Measurements from ENCODE around the gene ALX3. TPM values are rescaled to one million over a fixed set of nuclear protein-coding genes. Genes with fewer than 3 reads are reported as not detected.

Gene ALX3
- total and polyA plus RNA-seq, 2 of the 4 experiments (the other 2 are of a cell fraction): not detected

DNA sequence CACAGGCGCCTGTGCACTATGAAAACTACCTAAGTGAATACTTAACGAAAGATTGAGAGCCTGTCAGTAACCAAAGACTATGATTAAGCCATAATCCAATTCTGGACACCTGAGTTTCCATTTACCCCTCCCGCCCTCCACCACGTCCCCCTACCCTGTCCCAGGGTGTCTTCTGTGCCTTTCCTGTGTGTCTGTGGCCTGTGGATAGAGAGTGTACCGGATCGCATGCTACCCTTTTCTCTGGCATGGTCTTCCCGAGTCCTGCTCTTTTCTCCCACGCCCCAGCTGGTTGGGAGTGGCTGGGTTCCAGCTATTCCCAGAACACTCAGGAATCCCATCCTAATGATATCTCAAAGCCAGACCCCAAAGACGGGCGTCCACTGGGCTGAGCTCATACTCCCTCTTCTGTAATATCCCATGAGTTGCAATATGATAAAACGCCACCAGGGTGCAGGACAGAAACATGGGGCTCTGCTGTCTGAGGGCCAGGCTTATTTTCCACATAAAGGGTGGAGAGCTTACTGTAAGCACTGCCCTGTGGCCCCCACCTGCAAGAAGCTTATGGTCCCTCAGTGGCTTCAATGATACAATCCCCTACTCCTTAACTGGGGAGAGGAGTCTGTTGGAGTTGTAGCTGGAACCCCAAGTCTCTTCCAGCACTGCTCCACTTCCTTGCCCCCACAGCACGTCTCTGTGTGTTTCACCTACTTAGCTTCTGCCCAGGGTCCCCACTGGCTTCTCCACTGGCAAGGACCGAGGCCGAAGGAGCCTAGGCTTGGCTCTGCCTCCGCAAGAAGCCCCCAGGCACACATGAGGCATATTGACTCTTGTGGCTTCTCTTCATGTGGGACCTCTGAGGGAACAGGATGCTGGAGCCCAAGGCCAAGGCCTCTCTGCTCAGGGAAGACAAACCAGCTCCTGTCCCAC, 17.6 kb upstream of the ALX3 start:
- no peak overlapping the region for H3K18ac ChIP-seq (ENCODE audit: low read depth, low read length)
- no peak overlapping the region for H3K4me2 ChIP-seq (ENCODE audit: low read depth, low read length)
- no peaks in the 10 kb centered on the region for H3K9me1 ChIP-seq (ENCODE audit: insufficient read depth, low read length)
- ChIA-PET CTCF (interaction anchor here (0.7 to 1.6 kb wide), 7 partner anchors 9 to 34 kb away, joined by 4 to 22 read pairs (median 5); no protein-coding TSS in a partner anchor), POLR2A (ENCODE audit: unreplicated experiment) (interaction anchor here (0.5 kb wide), 1 partner anchor 873 kb away, joined by 7 read pairs; no protein-coding TSS in a partner anchor)
- no peaks in the 10 kb centered on the region for H4K20me1 ChIP-seq (ENCODE audit: insufficient read depth, low read length)
- no peak overlapping the region for H3K4ac ChIP-seq (ENCODE audit: low read depth, low read length)
- no peaks in the 10 kb centered on the region for H3K79me1 ChIP-seq (ENCODE audit: low read depth in 1 of 2, low read length in 2 of 2)
- no peak overlapping the region for H4K91ac ChIP-seq (ENCODE audit: insufficient read depth, low read depth, low read length)
- H2BK15ac ChIP-seq (ENCODE audit: low read depth, low read length): no peak overlapping the region
- DNase-seq (peak; percentile 56), ATAC-seq (ENCODE audit: low read depth) (peak; percentile 89)
- no peak overlapping the region for H4K8ac ChIP-seq (ENCODE audit: low read depth in 2 of 2, low read length in 2 of 2)
- no peak for TF ChIP-seq MXI1 (IDR thresholded peaks at IDR 0.05; ENCODE audit: borderline replicate concordance, low read depth, low read length)
- peak; percentile 60 for TF ChIP-seq RAD21 (IDR thresholded peaks at IDR 0.05; ENCODE audit: low read length)
- TF ChIP-seq, protein P1, sequence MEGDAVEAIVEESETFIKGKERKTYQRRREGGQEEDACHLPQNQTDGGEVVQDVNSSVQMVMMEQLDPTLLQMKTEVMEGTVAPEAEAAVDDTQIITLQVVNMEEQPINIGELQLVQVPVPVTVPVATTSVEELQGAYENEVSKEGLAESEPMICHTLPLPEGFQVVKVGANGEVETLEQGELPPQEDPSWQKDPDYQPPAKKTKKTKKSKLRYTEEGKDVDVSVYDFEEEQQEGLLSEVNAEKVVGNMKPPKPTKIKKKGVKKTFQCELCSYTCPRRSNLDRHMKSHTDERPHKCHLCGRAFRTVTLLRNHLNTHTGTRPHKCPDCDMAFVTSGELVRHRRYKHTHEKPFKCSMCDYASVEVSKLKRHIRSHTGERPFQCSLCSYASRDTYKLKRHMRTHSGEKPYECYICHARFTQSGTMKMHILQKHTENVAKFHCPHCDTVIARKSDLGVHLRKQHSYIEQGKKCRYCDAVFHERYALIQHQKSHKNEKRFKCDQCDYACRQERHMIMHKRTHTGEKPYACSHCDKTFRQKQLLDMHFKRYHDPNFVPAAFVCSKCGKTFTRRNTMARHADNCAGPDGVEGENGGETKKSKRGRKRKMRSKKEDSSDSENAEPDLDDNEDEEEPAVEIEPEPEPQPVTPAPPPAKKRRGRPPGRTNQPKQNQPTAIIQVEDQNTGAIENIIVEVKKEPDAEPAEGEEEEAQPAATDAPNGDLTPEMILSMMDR (conservative IDR thresholded peaks at IDR 0.05; ENCODE audit: low read depth, low read length): peak; percentile 70
- TF ChIP-seq SMC3 (IDR thresholded peaks at IDR 0.05; ENCODE audit: low read depth, low read length): peak; percentile 66
- WGBS, 2 experiments (ENCODE audit: extremely low coverage in 2 of 2, insufficient read length in 1 of 2): 52% methylated on average over 3 of the region's 15 CpGs; no CpG with 5 or more reads in 1 of the 2 experiments
- H3K9ac ChIP-seq (ENCODE audit: low read depth, low read length): no peak overlapping the region
- no peak overlapping the region for H2AFZ ChIP-seq (replicated peaks; ENCODE audit: low read length, poor library complexity)
- H3K14ac ChIP-seq (replicated peaks; ENCODE audit: low read depth, low read length): no peak overlapping the region
- intact Hi-C loops (cut with micrococcal nuclease) (loop anchor here (1.0 to 5.0 kb wide), 3 partner anchors 19 to 409 kb away; no protein-coding TSS in a partner anchor), in situ Hi-C loops (cut with MboI; ENCODE audit: low sequenced_read_pairs) (no loop called here), dilution Hi-C loops (cut with HindIII; ENCODE audit: low sequenced_read_pairs, unreplicated experiment) (no loop called here)
- H3K4me3 ChIP-seq (ENCODE audit: insufficient read depth, low read depth, low read length): no peak overlapping the region
- H4K5ac ChIP-seq (ENCODE audit: low read depth, low read length): no peak overlapping the region
- H3K27me3 ChIP-seq (ENCODE audit: control insufficient read depth, insufficient read depth, low read length): peaks cover 74% of the 10 kb centered on the region
- no peak overlapping the region for H2AK5ac ChIP-seq (ENCODE audit: low read depth, low read length)
- no peak overlapping the region for H2AK9ac ChIP-seq (replicated peaks; ENCODE audit: low read depth, low read length, poor library complexity)
- H3K4me1 ChIP-seq (ENCODE audit: control insufficient read depth, insufficient read depth, low read length): no peaks in the 10 kb centered on the region; the same call in none of the 2 replicates
- H3K23ac ChIP-seq (ENCODE audit: low read depth, low read length): no peak overlapping the region
- H2BK20ac ChIP-seq (ENCODE audit: low read depth, low read length): no peak overlapping the region
- peaks cover 9% of the 10 kb centered on the region for H3K9me3 ChIP-seq (ENCODE audit: control insufficient read depth, insufficient read depth, low read length)
- no peak overlapping the region for H2BK120ac ChIP-seq (ENCODE audit: low read depth, low read length)
- no peak overlapping the region for H3K56ac ChIP-seq (ENCODE audit: extremely low read depth, insufficient read depth, low read length)
- no TSS peak for BruUV-seq (replicated peaks)
- no peak overlapping the region for H2BK5ac ChIP-seq (ENCODE audit: low read depth, low read length, poor library complexity, severe bottlenecking)
- H3K36me3 ChIP-seq (ENCODE audit: control insufficient read depth, insufficient read depth, low read length): no peaks in the 10 kb centered on the region
- H3K27ac ChIP-seq (ENCODE audit: insufficient read depth, low read length): no peak overlapping the region
